ENCODE measurements around the gene NFATC2.

The NFATC2 gene

DNA sequence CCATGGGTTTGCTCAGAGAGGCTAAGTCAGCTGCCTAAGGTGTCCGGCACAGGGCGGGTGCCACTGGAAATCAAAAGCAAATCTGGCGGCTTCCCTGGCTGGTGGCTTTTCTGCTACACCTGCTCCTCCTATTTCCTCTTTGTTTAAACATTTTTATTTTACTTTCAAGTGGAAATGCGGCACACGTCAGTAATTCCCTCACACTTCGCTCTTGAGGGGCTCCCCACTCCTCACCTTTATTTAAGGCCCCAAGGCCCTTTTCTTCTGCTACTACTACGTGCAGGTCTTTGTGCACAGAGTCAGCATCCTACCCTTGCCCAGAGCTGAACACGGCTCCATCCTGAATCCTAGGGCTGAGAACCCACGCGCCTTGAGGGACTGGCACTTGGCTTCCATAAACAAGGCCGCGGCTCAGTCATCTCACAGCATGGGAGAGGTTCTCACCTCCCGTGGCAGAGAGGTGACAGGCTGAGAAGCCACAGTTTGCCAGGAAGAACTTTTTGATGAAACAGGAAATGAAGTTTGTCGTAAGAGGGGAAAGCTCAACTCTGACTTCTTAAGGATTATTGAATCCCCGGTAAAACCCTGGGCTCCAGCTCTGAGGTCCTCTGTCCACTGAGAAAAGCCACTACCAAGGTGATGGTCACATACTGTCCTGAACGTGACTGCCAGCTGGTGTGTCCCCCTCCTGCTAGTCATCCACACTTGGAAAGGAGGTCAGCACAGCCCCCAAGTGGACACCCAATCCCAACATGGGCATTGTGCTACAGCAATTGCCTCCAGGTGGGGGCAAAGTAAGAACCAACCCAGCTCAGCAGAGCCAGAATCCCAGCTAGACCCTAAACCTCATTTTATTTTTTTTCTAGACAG, 48.0 kb downstream of the NFATC2 start:
- TF ChIP-seq, protein P1, sequence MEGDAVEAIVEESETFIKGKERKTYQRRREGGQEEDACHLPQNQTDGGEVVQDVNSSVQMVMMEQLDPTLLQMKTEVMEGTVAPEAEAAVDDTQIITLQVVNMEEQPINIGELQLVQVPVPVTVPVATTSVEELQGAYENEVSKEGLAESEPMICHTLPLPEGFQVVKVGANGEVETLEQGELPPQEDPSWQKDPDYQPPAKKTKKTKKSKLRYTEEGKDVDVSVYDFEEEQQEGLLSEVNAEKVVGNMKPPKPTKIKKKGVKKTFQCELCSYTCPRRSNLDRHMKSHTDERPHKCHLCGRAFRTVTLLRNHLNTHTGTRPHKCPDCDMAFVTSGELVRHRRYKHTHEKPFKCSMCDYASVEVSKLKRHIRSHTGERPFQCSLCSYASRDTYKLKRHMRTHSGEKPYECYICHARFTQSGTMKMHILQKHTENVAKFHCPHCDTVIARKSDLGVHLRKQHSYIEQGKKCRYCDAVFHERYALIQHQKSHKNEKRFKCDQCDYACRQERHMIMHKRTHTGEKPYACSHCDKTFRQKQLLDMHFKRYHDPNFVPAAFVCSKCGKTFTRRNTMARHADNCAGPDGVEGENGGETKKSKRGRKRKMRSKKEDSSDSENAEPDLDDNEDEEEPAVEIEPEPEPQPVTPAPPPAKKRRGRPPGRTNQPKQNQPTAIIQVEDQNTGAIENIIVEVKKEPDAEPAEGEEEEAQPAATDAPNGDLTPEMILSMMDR (IDR thresholded peaks at IDR 0.05; ENCODE audit: extremely low read depth, missing control alignments): no peak
- DNase-seq (ENCODE audit: low spot score): no peak

DNA sequence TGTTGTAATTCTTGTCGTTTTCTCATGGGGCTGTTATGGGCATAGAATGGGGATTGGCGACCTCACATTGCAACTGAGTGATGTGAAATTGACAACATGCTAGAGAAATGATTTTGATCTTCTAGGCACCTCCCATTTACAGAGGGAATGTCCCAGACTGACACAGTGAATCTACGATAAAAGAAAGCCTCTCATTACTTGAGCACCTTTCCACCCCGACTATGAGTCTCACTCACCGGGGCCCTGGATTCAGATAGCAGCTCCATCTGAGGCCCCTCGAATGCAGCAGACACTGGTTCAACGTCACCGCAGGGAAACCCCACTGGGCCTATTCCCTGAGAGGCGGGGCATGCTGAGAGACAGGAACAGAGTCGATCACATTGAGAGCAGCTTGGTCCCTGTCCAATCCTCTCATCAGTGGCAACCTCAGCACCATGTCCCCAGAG, 49.1 kb downstream of the NFATC2 start:
- TF ChIP-seq, protein P1 (IDR thresholded peaks at IDR 0.05; ENCODE audit: extremely low read depth, missing control alignments): no peak
- DNase-seq (ENCODE audit: low spot score): no peak

DNA sequence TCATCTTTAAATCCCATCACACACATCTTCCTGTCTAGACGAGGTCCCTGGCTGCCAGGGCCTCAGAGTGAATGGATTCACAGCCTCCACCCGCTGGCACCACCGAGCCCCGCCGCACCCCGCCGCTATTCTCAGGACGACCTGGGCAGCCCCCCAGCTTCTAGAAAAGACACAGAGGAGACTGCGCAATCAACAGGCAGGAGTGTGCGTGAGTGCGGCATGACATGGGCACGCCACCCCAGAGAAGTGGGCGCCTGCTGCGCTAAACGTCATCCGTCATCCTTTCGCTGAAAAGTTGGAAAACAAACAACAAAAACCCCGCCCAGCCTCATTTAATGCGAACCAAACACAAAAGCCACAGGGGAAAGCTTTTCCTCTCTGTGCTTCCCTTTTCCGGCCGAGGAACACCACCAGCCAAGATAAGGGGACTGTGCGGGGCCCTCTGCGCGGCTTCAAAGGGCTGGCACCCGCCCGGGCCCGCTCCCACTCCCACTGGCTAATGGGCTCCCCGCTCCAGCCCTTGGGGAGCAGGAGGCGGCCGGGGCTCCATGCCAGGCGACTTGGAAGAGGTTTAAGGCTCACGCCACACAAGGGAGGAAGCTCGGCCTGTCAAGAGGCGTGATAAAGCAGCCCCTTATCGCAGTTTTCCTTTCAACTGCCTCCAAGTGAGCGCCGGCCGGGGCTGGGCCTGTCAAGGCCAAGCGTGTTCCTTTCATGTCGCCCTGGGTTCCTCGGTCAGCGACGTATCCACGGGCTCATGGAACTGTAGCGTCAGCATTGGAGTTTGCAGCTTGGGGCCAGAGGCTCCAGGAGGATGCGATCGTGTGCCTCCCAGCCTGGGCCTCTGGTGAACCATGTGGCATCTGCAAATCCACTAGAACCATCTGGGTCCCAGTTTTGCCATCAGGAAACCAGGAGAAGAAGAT, 50.1 kb downstream of the NFATC2 start:
- no peak for DNase-seq (ENCODE audit: low spot score)
- TF ChIP-seq, protein P1 (IDR thresholded peaks at IDR 0.05; ENCODE audit: extremely low read depth, missing control alignments): no peak

DNA sequence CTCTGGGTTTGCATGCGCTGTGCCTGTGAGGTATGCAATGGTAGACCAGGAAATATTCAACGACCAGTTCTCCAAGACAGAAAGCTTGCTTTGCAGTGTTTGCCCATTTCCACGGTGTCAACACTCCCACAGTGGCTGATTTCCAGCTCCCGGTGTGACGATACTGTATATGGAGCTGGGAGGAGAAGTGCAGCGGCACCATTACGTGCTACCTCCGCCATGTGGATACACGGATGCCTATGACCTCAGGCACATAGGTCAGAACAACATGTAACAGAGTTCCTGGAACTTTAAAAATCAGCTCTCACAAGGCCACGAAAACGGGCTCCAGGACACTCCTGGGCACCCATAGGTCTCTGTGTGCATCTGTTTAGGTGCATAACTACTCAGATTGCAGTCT, 51.1 kb downstream of the NFATC2 start:
- DNase-seq (ENCODE audit: low spot score): no peak
- TF ChIP-seq, protein P1 (IDR thresholded peaks at IDR 0.05; ENCODE audit: extremely low read depth, missing control alignments): no peak

DNA sequence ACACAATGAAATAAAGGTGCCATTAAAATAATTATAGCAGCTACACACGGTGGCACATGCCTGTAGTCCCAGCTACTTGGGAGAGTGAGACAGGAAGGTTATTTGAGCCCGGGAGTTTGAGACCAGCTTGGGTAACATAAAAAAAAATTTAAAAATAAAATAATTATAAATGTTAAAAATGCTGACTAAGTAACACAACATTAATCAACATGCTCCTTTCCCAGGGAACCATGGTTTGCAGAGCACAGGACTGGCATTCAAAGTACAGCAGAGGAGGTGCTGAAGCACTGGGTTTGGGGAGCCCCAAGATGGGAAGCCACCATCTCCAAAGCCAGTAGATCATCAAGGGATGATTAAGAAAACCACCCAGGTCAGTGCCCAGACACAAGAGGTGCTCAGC, 51.9 kb downstream of the NFATC2 start:
- DNase-seq (ENCODE audit: low spot score): no peak
- TF ChIP-seq, protein P1 (IDR thresholded peaks at IDR 0.05; ENCODE audit: extremely low read depth, missing control alignments): no peak

DNA sequence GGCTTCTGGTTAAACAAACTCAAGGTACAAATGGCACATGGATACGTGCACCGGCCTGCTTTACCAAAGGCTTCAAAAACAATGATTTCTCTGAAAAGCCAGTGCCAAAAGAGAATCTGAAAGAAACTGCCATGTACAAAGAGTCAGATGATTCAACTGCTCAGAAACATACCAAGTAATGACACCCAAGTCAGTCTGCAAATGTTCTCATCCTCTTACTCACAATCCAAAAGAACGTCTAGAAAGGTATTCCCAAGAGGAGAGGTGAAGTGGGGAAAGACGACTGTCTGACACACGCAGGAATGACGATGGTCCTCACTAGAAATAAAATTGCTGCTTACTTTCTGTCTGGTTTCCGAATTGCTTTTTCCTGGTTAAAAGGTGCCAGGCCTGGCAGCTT, 52.9 kb downstream of the NFATC2 start:
- TF ChIP-seq, protein P1 (IDR thresholded peaks at IDR 0.05; ENCODE audit: extremely low read depth, missing control alignments): no peak
- DNase-seq (ENCODE audit: low spot score): no peak

DNA sequence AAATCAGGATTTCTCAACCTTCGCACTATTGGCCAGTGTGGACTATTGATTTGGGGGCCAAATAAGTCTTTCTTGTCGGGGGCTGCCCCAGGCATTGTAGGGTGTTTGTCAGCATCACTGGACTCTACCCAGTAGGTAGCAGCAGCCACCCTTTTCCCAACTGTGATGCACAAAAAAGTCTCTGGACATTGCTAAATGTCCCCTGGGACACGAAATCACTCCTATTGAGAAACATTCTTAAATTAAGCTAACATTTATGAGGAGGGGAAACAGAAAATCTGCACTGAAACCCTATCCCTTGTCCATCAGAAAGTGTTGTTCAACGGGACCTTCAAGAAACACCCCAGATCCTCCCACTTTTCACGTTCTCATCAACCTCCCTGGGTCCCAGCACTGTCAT, 54.2 kb downstream of the NFATC2 start:
- TF ChIP-seq, protein P1 (IDR thresholded peaks at IDR 0.05; ENCODE audit: extremely low read depth, missing control alignments): no peak
- no peak for DNase-seq (ENCODE audit: low spot score)
